Sigmoid colon (tissue), 7 donors: ENCODE results near the gene FLNC. TPM values are rescaled to one million over a fixed set of nuclear protein-coding genes. Genes with fewer than 3 reads are reported as not detected.

Experiments
- DNase-seq: peaks from one replicate; pipeline ENCODE4 v3.0.0-alpha.2; 2019
- H3K27ac ChIP-seq, 4 donors: fragments of 200-600 bp; sonication (generic); one replicate each; pipeline ENCODE4 v1.5.1; 2016 to 2019; ENCODE audit warnings: mild to moderate bottlenecking in 1 of 4
- H3K27me3 ChIP-seq, 3 donors: fragments of 200-600 bp; sonication (generic); one replicate each; pipeline ENCODE4 v1.5.1; 2019; ENCODE audit warnings: mild to moderate bottlenecking in 1 of 3
- H3K36me3 ChIP-seq, 4 donors: fragments of 200-600 bp; sonication (generic); one replicate each; pipeline ENCODE4 v1.5.1; 2016 to 2019
- H3K4me1 ChIP-seq, 4 donors: fragments of 200-600 bp; sonication (generic); one replicate each; pipeline ENCODE4 v1.5.1; 2017 to 2019
- H3K4me3 ChIP-seq, 4 donors: fragments of 200-600 bp; sonication (generic); one replicate each; pipeline ENCODE4 v1.5.1; 2017 to 2019; ENCODE audit warnings: mild to moderate bottlenecking in 2 of 4, moderate library complexity in 1 of 4
- H3K9me3 ChIP-seq, 4 donors: fragments of 200-600 bp in 3 of 4; sonication (generic) in 3 of 4; one replicate each; pipeline versions ENCODE4 v1.5.1 to v1.6.1; 2013 to 2019
- EP300 ChIP-seq, 4 donors: sonication (generic); formaldehyde crosslinking; IDR thresholded peaks; one replicate each; pipeline ENCODE4 v1.6.1; 2017; ENCODE audit warnings: antibody characterized with exemption in 4 of 4
- POLR2A ChIP-seq, 2 donors: fragments of 450-650 bp; IDR thresholded peaks; one replicate each; pipeline ENCODE4 v1.6.1; 2016; ENCODE audit warnings: antibody characterized with exemption in 2 of 2, mild to moderate bottlenecking in 2 of 2, moderate library complexity in 2 of 2
- POLR2AphosphoS5 ChIP-seq, 4 donors: sonication (generic); formaldehyde crosslinking; IDR thresholded peaks; one replicate each; pipeline ENCODE4 v1.6.1; 2017; ENCODE audit warnings: antibody characterized with exemption in 4 of 4
- WGBS, 2 donors: extraction: QIAGEN DNeasy Blood & Tissue Kit; methylation state at CpG; one replicate each; pipeline ENCODE4 v1.1.7; 2013; 5-methylcytosine and 5-hydroxymethylcytosine counted together
- intact Hi-C: fragments of 100-400 bp; cut with DNase I; formaldehyde crosslinking; loops from one replicate; pipeline ENCODE4 v1.15.1; 2023
- polyA plus RNA-seq, 3 donors: library from polyadenylated mRNA; stranded (reverse); fragments of 200-250 nt; gene quantifications; one replicate each; pipeline ENCODE4 v1.2.3, GENCODE V29; 2013
- total RNA-seq, 4 donors: library from RNA; depleted of rRNA; stranded (reverse); fragments of >200 nt; gene quantifications; one replicate each; pipeline ENCODE4 v1.1.0, GENCODE V29; 2016
- TF ChIP-seq, protein P1 (sequence below), 4 experiments: fragments of 450-650 bp in 3 of 4; fragments of 200-600 bp in 1 of 4; IDR thresholded peaks; one replicate each; pipeline ENCODE4 v1.5.1; 2016 to 2019; ENCODE audit warnings: antibody characterized with exemption in 4 of 4, mild to moderate bottlenecking in 3 of 4, moderate library complexity in 2 of 4
- donor health status: healthy with polysubstance abuse.
- donor health status: Bipolar disorder and iron deficiency.
- donor health status: healthy.

The FLNC gene
- total and polyA plus RNA-seq, 7 donors: 0.69 to 489 (median 95.3) TPM

DNA sequence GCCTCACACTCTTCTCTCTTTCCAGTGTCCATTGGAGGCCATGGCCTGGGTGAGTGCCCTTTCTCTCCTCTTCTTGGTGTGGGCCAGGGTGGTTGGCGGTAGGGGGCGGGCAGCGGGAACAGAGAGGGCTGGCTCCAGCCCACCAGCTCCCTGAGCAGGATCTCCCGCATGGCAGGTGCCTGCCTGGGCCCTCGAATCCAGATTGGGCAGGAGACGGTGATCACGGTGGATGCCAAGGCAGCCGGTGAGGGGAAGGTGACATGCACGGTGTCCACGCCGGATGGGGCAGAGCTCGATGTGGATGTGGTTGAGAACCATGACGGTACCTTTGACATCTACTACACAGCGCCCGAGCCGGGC, 18.9 kb downstream of the FLNC start:
- 96% methylated on average over 16 of the region's 16 CpGs for WGBS, 2 donors
- no peak for DNase-seq
- Histone ChIP-seq H3K27me3 (no peaks in the 10 kb centered on the region), H3K36me3 (peaks cover 78 to 100% (median 98%) of the 10 kb centered on the region in 4 donors), H3K9me3 (no peaks in the 10 kb centered on the region), H3K27ac (peak overlapping the region in 2 of 4 donors; percentile 39 to 60), H3K4me1 (no peaks in the 10 kb centered on the region), H3K4me3 (no peak overlapping the region)
- intact Hi-C loops: no loop called here
- TF ChIP-seq POLR2AphosphoS5 (IDR thresholded peaks at IDR 0.05) (no peak), EP300 (IDR thresholded peaks at IDR 0.05) (no peak), POLR2A (IDR thresholded peaks at IDR 0.05) (no peak)
- TF ChIP-seq, protein P1, sequence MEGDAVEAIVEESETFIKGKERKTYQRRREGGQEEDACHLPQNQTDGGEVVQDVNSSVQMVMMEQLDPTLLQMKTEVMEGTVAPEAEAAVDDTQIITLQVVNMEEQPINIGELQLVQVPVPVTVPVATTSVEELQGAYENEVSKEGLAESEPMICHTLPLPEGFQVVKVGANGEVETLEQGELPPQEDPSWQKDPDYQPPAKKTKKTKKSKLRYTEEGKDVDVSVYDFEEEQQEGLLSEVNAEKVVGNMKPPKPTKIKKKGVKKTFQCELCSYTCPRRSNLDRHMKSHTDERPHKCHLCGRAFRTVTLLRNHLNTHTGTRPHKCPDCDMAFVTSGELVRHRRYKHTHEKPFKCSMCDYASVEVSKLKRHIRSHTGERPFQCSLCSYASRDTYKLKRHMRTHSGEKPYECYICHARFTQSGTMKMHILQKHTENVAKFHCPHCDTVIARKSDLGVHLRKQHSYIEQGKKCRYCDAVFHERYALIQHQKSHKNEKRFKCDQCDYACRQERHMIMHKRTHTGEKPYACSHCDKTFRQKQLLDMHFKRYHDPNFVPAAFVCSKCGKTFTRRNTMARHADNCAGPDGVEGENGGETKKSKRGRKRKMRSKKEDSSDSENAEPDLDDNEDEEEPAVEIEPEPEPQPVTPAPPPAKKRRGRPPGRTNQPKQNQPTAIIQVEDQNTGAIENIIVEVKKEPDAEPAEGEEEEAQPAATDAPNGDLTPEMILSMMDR (IDR thresholded peaks at IDR 0.05): no peak

DNA sequence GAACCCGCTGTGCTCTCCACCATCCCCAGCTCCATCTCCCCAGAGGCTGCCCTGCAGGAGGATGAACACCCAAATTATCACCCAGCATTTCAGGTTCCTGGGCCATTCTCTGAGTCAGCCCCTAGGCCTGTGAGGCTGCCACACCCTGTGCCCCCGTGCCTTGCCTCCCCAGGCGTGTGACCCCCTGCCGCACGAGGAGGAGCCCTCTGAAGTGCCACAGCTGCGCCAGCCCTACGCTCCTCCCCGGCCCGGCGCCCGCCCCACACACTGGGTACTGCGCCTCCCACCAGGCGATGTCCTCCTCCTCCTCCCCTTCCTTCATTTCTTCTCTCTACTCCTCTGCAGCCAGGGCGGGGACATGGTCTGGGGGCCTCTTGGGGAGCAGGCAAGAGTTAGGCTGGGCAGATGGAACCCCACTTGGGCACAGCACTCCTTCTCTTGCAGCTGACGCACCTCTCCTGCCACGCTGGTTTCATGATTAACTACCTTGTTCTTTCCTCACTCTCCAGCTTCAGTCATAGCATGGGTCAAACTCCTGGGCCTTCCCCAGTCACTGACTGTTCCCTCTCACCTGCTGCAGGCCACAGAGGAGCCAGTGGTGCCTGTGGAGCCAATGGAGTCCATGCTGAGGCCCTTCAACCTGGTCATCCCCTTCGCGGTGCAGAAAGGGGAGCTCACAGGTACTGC, 19.7 kb downstream of the FLNC start:
- peaks cover 78 to 100% (median 98%) of the 10 kb centered on the region in 4 donors for H3K36me3 ChIP-seq
- H3K4me1 ChIP-seq: no peaks in the 10 kb centered on the region
- intact Hi-C loops: no loop called here
- H3K27me3 ChIP-seq: no peaks in the 10 kb centered on the region
- no peak for DNase-seq
- 67 to 83% methylated on average over 18 of the region's 18 CpGs for WGBS, 2 donors
- no peak overlapping the region for H3K4me3 ChIP-seq
- H3K9me3 ChIP-seq: no peaks in the 10 kb centered on the region
- no peak for TF ChIP-seq EP300 (IDR thresholded peaks at IDR 0.05)
- TF ChIP-seq POLR2A (IDR thresholded peaks at IDR 0.05): no peak
- TF ChIP-seq, protein P1 (IDR thresholded peaks at IDR 0.05): no peak
- no peak for TF ChIP-seq POLR2AphosphoS5 (IDR thresholded peaks at IDR 0.05)
- H3K27ac ChIP-seq: peak overlapping the region in 1 of 4 donors; percentile 60

DNA sequence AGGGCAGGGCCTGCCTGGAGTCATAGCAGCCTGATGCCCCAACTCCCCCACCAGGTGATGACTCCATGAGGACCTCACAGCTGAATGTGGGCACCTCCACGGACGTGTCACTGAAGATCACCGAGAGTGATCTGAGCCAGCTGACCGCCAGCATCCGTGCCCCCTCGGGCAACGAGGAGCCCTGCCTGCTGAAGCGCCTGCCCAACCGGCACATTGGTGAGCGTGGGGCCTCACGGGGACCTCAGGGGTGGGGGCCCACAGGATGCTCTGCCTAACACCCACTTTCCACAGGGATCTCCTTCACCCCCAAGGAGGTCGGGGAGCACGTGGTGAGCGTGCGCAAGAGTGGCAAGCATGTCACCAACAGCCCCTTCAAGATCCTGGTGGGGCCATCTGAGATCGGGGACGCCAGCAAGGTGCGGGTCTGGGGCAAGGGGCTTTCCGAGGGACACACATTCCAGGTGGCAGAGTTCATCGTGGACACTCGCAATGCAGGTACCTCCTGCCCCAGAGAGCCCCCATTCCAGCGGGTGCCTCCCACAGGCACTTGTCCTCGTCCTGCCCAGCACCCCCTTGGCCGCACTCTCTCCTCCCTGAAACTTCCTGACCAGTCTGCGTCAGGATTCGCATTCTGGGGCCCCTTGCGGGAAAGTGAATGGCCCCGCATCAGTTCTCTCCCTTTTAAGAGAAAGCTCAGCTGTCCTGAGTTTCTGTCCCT, 22.5 kb downstream of the FLNC start:
- TF ChIP-seq POLR2AphosphoS5 (IDR thresholded peaks at IDR 0.05): no peak
- TF ChIP-seq EP300 (IDR thresholded peaks at IDR 0.05): no peak
- TF ChIP-seq POLR2A (IDR thresholded peaks at IDR 0.05): no peak
- TF ChIP-seq, protein P1 (IDR thresholded peaks at IDR 0.05): no peak
- Histone ChIP-seq H3K27me3 (no peaks in the 10 kb centered on the region), H3K4me3 (no peak overlapping the region), H3K36me3 (peaks cover 92 to 95% (median 95%) of the 10 kb centered on the region in 4 donors), H3K4me1 (peaks cover 0 to 4% (median 0%) of the 10 kb centered on the region in 4 donors), H3K27ac (peak overlapping the region; percentile 6 to 51 (median 19)), H3K9me3 (no peaks in the 10 kb centered on the region)
- 92 to 93% methylated on average over 28 of the region's 28 CpGs for WGBS, 2 donors
- DNase-seq: no peak
- intact Hi-C loops: no loop called here

DNA sequence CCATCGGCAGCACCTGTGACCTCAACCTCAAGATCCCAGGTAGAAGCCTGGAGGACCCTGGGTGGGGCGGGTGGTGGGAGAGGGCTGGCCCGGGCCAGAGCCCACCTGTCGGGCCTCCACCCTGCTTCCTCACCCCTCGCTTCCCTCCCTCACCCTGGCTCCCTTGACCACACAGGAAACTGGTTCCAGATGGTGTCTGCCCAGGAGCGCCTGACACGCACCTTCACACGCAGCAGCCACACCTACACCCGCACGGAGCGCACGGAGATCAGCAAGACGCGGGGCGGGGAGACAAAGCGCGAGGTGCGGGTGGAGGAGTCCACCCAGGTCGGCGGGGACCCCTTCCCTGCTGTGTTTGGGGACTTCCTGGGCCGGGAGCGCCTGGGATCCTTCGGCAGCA, 23.6 kb downstream of the FLNC start:
- 73 to 75% methylated on average over 23 of the region's 23 CpGs for WGBS, 2 donors
- H3K27me3 ChIP-seq: no peaks in the 10 kb centered on the region
- peaks cover 81 to 91% (median 86%) of the 10 kb centered on the region in 4 donors for H3K36me3 ChIP-seq
- H3K9me3 ChIP-seq: no peaks in the 10 kb centered on the region
- peaks cover 0 to 8% (median 5%) of the 10 kb centered on the region in 4 donors for H3K4me1 ChIP-seq
- intact Hi-C loops: no loop called here
- DNase-seq: no peak
- H3K27ac ChIP-seq: peak overlapping the region in 2 of 4 donors; percentile 20 to 51
- TF ChIP-seq, protein P1 (IDR thresholded peaks at IDR 0.05): no peak
- no peak for TF ChIP-seq POLR2A (IDR thresholded peaks at IDR 0.05)
- TF ChIP-seq POLR2AphosphoS5 (IDR thresholded peaks at IDR 0.05): no peak
- TF ChIP-seq EP300 (IDR thresholded peaks at IDR 0.05): no peak
- no peak overlapping the region for H3K4me3 ChIP-seq
